ENCODE data around the gene C1orf232. TPM values are rescaled to one million over a fixed set of nuclear protein-coding genes. Genes with fewer than 3 reads are reported as not detected.

The C1orf232 gene
- total and polyA plus RNA-seq, 4 donors: not detected

DNA sequence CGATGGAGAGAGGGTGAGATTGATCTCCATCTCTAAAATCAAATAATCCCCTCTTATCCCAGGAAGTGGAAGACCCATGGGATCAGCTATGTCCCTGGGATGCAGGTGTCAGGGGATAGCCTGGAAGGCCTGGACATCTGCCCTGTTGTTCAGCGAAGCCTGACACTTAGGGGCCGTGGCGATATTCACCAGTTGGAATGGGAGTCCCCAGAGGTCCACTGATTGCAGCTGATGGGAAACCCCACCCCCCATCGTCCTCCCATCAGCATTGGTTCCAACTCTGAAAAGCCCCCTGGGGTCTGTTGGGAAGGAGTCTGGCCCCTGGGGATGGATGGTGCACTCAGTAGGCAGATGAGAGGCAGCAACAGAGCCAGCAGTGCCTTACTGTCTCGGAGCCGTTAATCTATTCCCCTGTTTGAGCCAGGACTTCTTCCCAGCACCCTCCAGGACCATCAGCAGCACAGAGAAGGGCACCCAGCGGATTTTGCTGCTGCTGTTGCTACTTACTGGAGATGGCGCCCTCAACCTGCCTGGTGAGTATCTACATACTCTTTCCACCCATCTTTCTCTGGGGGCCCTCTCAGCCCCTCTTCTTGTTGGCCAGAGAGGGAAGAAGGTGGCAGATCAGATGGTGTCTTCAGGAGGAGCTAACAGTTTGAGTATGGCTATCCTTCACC, 35.0 kb upstream of the C1orf232 start (continued):
- TF ChIP-seq, protein P1, sequence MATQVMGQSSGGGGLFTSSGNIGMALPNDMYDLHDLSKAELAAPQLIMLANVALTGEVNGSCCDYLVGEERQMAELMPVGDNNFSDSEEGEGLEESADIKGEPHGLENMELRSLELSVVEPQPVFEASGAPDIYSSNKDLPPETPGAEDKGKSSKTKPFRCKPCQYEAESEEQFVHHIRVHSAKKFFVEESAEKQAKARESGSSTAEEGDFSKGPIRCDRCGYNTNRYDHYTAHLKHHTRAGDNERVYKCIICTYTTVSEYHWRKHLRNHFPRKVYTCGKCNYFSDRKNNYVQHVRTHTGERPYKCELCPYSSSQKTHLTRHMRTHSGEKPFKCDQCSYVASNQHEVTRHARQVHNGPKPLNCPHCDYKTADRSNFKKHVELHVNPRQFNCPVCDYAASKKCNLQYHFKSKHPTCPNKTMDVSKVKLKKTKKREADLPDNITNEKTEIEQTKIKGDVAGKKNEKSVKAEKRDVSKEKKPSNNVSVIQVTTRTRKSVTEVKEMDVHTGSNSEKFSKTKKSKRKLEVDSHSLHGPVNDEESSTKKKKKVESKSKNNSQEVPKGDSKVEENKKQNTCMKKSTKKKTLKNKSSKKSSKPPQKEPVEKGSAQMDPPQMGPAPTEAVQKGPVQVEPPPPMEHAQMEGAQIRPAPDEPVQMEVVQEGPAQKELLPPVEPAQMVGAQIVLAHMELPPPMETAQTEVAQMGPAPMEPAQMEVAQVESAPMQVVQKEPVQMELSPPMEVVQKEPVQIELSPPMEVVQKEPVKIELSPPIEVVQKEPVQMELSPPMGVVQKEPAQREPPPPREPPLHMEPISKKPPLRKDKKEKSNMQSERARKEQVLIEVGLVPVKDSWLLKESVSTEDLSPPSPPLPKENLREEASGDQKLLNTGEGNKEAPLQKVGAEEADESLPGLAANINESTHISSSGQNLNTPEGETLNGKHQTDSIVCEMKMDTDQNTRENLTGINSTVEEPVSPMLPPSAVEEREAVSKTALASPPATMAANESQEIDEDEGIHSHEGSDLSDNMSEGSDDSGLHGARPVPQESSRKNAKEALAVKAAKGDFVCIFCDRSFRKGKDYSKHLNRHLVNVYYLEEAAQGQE (IDR thresholded peaks at IDR 0.05): no peak
- TF ChIP-seq HNF4G (IDR thresholded peaks at IDR 0.05) (no peak), GABPA (IDR thresholded peaks at IDR 0.05 in 1 of 2, conservative IDR thresholded peaks at IDR 0.05 in 1 of 2) (no peak), FOXA2 (IDR thresholded peaks at IDR 0.05) (no peak)

DNA sequence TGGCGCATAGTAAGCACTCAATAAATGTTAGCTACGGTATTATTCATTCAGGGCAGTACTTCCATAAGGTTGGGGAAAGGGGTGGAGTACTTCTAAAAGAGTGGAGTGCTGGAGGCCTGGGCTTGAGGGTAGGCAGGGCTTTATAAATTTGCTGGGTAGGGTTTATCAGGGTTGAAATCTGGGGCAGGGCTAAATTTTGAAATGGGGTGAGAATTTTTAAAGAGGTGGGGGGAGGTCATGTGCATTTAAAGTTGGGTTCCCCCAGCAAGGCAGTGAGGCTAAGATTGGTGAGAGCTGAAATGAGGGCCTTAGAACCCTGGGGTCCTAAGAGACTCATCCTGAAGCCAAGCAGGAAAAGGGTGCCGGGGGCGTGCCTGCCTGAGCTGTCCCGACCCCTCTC, 31.6 kb upstream of the C1orf232 start:
- Histone ChIP-seq H3K9me3 (ENCODE audit: control insufficient read depth in 4 of 4, low read length in 3 of 4) (no peaks in the 10 kb centered on the region), H3K36me3 (ENCODE audit: control insufficient read depth in 4 of 4, insufficient read depth in 3 of 4, low read depth in 1 of 4, low read length in 3 of 4) (no peaks in the 10 kb centered on the region), H3K4me1 (ENCODE audit: control insufficient read depth in 4 of 4, insufficient read depth in 4 of 4, low read length in 3 of 4) (no peaks in the 10 kb centered on the region), H3K27me3 (ENCODE audit: control insufficient read depth in 4 of 4, insufficient read depth in 4 of 4, low read length in 3 of 4) (no peaks in the 10 kb centered on the region), H3K4me3 (ENCODE audit: low read depth in 1 of 3, low read length in 3 of 3) (no peak overlapping the region), H3K9ac (ENCODE audit: low read depth in 1 of 2, low read length in 2 of 2) (no peak overlapping the region), H3K27ac (ENCODE audit: low read depth in 1 of 2, low read length in 2 of 2) (no peak overlapping the region)
- DNase-seq (ENCODE audit: low spot score): no peak
- TF ChIP-seq TAF1 (conservative IDR thresholded peaks at IDR 0.05) (no peak), GABPA (IDR thresholded peaks at IDR 0.05 in 1 of 2, conservative IDR thresholded peaks at IDR 0.05 in 1 of 2) (no peak), EGR1 (IDR thresholded peaks at IDR 0.05; ENCODE audit: low read depth in 2 of 2) (no peak), HNF4G (IDR thresholded peaks at IDR 0.05) (no peak), FOXA1 (IDR thresholded peaks at IDR 0.05) (no peak), JUND (IDR thresholded peaks at IDR 0.05) (no peak)
- TF ChIP-seq, protein P1 (IDR thresholded peaks at IDR 0.05): no peak
- TF ChIP-seq, protein P2, sequence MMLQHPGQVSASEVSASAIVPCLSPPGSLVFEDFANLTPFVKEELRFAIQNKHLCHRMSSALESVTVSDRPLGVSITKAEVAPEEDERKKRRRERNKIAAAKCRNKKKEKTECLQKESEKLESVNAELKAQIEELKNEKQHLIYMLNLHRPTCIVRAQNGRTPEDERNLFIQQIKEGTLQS (IDR thresholded peaks at IDR 0.05): no peak
- TF ChIP-seq, protein P3, sequence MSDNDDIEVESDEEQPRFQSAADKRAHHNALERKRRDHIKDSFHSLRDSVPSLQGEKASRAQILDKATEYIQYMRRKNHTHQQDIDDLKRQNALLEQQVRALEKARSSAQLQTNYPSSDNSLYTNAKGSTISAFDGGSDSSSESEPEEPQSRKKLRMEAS (IDR thresholded peaks at IDR 0.05): no peak
- 91% methylated on average over 5 of the region's 5 CpGs for WGBS

DNA sequence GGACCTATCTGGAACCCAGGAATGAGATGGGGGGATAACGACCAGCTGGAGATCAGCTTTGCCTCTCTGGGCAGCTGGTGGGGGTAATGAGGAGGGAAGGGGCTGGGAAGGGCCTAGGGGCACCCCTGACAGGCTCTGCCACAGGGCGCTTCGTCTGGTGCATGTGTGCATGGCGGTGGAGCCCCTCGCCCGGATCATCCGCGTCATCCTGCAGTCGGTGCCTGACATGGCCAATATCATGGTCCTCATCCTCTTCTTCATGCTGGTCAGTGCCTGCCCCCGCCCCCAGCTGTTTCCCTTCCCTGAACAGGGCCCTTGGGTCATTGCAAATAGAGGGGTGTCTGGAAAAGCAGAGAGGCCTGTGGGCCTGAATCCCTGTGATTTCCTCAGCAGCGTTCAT, 29.1 kb upstream of the C1orf232 start:
- H3K27ac ChIP-seq (ENCODE audit: low read depth in 1 of 2, low read length in 2 of 2): no peak overlapping the region
- H3K36me3 ChIP-seq (ENCODE audit: control insufficient read depth in 4 of 4, insufficient read depth in 3 of 4, low read depth in 1 of 4, low read length in 3 of 4): no peaks in the 10 kb centered on the region
- TF ChIP-seq FOXA2 (IDR thresholded peaks at IDR 0.05) (no peak), JUND (IDR thresholded peaks at IDR 0.05) (no peak)
- TF ChIP-seq, protein P4, sequence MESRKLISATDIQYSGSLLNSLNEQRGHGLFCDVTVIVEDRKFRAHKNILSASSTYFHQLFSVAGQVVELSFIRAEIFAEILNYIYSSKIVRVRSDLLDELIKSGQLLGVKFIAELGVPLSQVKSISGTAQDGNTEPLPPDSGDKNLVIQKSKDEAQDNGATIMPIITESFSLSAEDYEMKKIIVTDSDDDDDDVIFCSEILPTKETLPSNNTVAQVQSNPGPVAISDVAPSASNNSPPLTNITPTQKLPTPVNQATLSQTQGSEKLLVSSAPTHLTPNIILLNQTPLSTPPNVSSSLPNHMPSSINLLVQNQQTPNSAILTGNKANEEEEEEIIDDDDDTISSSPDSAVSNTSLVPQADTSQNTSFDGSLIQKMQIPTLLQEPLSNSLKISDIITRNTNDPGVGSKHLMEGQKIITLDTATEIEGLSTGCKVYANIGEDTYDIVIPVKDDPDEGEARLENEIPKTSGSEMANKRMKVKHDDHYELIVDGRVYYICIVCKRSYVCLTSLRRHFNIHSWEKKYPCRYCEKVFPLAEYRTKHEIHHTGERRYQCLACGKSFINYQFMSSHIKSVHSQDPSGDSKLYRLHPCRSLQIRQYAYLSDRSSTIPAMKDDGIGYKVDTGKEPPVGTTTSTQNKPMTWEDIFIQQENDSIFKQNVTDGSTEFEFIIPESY (IDR thresholded peaks at IDR 0.05): no peak
- TF ChIP-seq, protein P2 (IDR thresholded peaks at IDR 0.05): no peak
- 91% methylated on average over 11 of the region's 11 CpGs for WGBS
- H3K4me1 ChIP-seq (ENCODE audit: control insufficient read depth in 4 of 4, insufficient read depth in 4 of 4, low read length in 3 of 4): no peaks in the 10 kb centered on the region
- no peaks in the 10 kb centered on the region for H3K9me3 ChIP-seq (ENCODE audit: control insufficient read depth in 4 of 4, low read length in 3 of 4)
- no peak for DNase-seq (ENCODE audit: low spot score)
- no peak overlapping the region for H3K4me3 ChIP-seq (ENCODE audit: low read depth in 1 of 3, low read length in 3 of 3)
- H3K27me3 ChIP-seq (ENCODE audit: control insufficient read depth in 4 of 4, insufficient read depth in 4 of 4, low read length in 3 of 4): no peaks in the 10 kb centered on the region
- no peak overlapping the region for H3K9ac ChIP-seq (ENCODE audit: low read depth in 1 of 2, low read length in 2 of 2)

All from liver (tissue), 9 donors.